ENCODE measurements around the gene TRIM26.

The TRIM26 gene

DNA sequence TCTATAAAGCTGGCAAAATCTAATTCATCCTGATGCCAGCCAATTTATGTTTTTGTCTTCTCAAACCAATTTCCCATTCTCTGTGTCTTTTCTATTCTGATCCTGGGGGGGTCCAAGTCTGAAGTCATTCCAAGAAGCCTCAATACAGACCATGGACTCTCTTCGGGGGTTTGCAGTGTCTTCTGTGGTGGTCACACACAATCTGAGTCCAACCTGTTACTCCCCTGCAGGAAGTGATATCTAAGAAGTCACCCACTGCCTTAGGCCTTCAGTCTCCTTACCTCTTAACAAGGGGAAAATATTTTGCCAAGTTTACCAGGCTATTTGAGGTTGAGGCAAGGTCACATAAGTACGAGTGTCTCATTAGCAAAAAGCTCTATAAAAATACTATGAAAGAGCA, 1.9 kb downstream of the TRIM26 start:
- no peak for DNase-seq (ENCODE audit: low read depth)

- DNase-seq (ENCODE audit: low read depth), result no peak
These were observed 5.4 kb downstream of the TRIM26 start for GRCh38 chr6:30207619-30208295.

DNA sequence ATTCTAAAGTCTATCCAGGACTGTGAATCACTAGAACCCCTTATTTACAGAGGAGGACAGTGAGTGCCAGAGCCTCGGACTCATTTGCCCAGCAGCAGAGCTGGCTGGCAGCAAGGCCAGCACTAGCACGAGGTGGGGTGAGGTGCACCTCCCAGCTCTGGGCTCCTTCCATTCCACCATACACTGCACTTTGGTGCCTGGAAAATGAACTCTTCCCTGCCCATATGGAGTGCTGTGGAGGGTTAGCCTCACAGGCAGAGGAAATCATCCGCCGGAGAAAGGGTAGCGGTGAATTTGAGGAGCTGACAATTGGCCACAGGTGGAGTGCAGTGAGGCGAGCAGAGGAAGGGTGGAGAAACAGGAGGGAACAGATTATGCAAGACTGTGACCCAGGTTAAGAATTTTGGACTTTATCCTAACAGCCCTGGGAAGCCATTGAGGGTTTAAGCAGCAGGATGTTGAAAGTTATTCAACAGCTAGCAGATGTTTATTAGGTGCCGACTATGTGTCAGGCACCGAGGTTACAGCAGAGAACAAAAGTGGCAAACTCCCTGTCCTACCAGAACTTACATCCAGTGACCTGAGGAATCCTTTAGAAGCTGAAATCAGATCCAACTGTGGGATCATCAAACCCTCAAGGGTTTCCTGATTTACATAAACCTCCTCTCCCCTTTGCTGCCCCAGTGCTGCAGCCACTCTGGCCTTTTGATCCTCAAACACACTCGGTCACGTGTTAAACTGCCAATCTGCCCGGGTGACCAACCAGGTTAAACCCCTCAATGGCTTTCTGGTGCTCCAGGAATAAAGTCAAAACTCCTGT, 6.2 kb downstream of the TRIM26 start:
- DNase-seq (ENCODE audit: low read depth), result no peak

DNA sequence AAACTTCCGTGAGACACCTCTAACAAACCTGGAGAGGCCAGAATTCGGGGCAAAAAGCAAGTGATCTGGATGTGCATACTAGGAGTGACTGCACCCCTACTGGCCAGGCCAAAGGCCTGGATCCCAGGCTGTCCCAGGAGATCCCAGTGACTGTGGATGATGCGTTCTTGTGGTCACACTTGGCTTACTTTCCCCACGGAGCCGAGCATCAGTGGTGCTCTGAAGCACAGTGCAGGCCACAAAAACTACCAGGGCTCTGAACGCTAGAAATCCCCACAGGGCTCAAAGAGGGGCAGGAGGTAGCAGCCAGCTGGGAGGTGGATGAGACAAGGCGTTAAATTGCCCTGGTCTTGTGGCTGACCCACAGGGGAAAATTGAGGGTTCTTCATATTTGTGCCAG, 7.1 kb downstream of the TRIM26 start:
- DNase-seq (ENCODE audit: low read depth), result no peak

DNA sequence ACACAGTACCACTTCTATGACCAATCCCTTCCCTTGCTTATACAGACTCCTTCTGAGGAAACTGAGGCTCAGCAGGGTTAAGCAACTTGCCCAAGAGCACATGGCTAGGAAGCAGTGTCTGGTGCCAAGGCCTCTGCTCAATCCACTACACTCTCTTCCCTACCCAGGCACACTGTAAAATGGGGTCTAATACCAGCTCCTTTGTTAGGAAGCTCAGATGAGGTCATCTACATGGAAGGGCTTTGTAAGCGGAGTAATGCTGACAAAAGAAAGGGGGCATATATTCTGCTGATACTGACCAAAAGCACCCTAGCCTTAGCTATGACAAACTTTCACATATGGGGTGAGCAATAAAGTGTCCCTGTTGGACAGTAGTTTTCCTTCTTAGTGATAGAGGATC, 9.1 kb downstream of the TRIM26 start:
- DNase-seq (ENCODE audit: low read depth), result no peak

DNA sequence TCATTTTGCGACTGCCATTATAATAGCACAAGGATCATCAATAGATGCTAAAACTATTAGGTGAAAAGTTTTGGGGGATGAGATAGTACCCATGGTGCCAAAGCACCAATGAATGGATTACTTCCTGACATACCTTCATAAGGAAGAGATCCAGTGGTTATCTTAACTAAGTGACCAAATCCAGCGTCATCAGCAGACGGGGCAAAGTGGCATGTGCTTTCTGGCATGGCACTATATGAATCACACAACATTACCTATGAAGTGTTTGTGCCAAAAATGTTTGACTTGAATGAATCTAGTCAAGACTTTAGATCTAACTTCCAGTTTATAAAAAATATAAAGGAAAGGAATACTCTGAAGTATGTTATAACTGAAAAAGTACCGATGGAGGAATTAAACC, 10.8 kb downstream of the TRIM26 start:
- DNase-seq (ENCODE audit: low read depth), result no peak

GRCh38 chr6:30200551-30201281, 12.5 kb downstream of the TRIM26 start:
- DNase-seq (ENCODE audit: low read depth), result no peak

DNA sequence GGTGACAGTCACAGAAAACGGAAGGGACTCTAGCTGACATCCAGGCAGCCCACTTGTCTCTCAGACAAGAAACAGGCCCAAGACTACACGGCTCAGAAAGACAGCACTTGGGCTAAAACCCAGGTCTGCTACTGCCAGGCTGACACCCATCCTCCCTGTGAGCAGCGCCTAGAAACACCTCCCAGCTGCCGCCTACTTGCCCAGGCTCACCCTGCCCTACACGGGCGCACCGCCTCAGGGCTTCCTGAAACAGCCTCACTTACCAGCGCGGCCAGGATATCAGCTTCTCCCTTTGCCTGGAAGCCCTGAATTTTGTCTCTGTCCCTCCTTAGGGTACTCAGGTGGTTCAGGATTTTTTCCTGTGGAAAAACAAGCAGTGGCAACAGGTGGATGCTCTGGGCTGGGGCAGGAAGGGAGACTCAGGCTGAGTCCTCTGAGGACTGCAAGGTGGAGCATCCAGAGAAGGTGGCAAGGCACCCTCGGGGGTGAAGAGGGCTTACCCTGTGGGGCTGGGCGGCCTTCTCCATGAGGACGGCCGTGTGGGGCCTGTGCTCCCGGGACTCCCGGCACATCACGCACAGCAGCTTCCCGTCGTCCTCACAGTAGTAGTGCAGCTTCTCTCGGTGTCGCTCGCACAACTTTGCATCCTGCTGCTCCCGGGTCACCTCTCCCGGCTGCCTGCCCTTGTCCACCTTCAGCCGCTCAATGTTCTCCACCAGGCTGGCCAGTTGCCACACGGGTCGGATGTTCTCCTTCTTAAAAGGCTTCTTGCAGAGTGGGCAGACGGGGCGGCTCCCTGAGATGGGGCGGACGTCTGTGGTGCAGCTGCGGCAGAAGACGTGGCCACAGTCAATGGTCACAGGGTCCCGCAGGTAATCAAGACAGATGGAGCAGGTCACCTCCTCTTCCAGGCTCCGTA, 14.8 kb downstream of the TRIM26 start:
- DNase-seq (ENCODE audit: low read depth), result no peak

DNA sequence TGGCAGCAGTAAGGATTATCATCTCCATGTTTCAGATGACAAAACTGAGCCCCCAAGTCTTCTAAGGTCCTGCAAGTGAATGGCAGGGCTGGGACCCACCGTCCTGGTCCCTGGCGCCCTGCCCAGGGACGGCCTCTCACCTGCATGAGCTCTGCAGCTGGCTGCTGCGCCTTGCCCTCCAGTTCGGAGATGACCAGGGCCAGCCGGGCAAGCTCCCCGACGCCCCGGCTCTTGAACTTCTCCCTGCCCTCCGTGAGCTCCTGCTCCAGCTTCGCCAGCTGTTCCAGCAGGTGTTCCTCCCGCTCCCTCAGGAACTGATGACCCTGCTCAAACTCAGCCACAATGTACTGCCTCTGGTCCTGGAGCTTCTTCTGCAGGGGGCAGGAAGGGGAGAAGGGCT, 16.8 kb downstream of the TRIM26 start:
- DNase-seq (ENCODE audit: low read depth), result no peak

GRCh38 chr6:30195951-30196350, 17.3 kb downstream of the TRIM26 start:
- no peak for DNase-seq (ENCODE audit: low read depth)

GRCh38 chr6:30194797-30195690, 18.2 kb downstream of the TRIM26 start:
- DNase-seq (ENCODE audit: low read depth), result no peak

GRCh38 chr6:30192076-30192475, 21.1 kb downstream of the TRIM26 start:
- DNase-seq (ENCODE audit: low read depth), result no peak

- no peak for DNase-seq (ENCODE audit: low read depth)
These were observed 24.7 kb downstream of the TRIM26 start for GRCh38 chr6:30188541-30188940.

GRCh38 chr6:30185846-30186484, 27.2 kb downstream of the TRIM26 start:
- no peak for DNase-seq (ENCODE audit: low read depth)

GRCh38 chr6:30184417-30185031, 28.7 kb downstream of the TRIM26 start:
- no peak for DNase-seq (ENCODE audit: low read depth)

GRCh38 chr6:30180145-30180544, 33.1 kb downstream of the TRIM26 start:
- DNase-seq (ENCODE audit: low read depth), result no peak

DNA sequence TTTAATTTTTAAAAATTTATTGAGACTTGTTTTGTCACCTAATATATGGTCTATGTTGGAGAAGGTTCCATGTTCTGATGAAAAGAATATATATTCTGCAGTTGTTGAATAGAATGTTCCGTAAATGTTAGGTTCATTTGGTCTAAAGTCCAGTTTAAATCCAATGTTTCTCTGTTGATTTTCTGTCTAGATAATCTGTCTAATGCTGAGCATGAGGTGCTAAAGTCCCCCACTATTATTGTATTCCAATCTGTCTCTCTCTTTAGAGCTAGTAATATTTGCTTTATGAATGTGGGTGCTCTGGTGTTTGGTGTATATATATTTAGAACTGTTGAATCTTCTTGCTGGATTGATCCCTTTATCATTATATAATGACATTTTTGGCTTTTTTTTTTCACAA, 34.4 kb downstream of the TRIM26 start:
- DNase-seq (ENCODE audit: low read depth), result no peak

- no peak for DNase-seq (ENCODE audit: low read depth)
These were observed 37.4 kb downstream of the TRIM26 start for GRCh38 chr6:30175765-30176164.

DNA sequence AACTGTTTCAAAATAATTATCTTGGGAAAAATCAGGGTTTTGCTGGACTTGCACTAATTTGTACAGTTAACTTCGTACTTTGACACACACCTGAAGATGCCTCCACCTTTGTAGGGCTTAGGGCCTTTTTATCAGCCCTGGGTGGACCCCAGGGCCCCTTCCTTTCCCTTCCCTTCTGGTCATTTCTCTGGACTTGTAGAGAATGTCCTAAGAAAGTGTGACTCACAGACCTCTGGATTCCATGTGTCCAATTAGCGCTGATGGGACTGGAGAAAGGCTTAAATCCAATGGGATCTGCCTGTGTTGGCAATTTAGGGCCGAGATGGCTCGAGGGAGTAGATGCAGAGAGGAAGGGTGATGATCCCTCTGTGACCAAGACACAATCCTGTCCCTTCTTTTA, 40.5 kb downstream of the TRIM26 start:
- DNase-seq (ENCODE audit: low read depth), result no peak

All from stimulated activated CD8-positive, alpha-beta memory T cell treated with anti-CD3 and anti-CD28 coated beads, Interleukin-12 subunit alpha, Interleukin-12 subunit beta, amount 100 ng/mL, for 4 hours (primary cell).